ENCODE results near the gene KCNJ12.
A peak's percentile ranks its signal among the peaks of the same experiment; 100 is the strongest.
"Not testable (repeated sequence)": the region's sequence is repeated elsewhere in the genome, so short reads cannot be mapped to it uniquely, and the experiment has no call there.

The KCNJ12 gene

DNA sequence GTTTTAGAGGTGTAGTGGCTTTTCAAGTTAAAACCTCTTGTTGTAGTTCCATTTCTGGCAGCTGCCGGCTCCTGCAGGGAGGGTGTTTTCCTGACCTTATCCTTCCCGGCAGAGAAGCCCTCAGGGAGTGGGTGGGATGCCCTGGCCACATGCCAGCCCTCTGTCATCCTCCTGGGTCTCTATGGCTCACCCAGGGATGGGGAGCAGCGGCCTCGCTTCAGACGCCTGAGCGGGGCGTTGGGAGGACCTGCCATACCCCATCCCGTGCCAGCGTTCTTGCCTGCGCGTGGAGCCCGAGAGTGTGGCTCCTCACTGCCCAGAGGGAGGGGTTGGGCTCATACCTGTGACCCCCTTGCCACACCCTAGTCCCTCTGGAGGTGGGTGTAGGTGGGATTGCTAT, 11.9 kb downstream of the KCNJ12 start:
- DNase-seq, result no peak

DNA sequence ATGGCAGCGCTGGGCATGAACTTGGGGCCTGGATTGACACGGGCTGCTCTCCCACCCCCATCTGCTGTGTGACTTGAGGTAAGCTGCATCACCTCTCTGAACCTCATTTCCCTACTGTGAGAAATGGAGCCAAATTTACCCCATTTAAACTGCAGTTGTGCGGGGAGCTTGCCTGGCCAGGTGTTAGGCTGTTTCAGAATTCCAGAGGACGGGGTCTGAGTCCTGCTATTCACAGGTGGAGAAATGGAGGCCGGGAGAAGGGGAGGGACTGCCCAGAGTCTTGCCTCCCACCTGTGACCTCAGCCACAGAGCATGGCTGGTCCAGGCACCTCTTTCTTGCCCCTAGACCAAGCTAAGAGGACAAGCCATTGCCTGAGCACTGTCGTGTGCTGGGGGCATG, 12.8 kb downstream of the KCNJ12 start:
- no peak for DNase-seq

DNA sequence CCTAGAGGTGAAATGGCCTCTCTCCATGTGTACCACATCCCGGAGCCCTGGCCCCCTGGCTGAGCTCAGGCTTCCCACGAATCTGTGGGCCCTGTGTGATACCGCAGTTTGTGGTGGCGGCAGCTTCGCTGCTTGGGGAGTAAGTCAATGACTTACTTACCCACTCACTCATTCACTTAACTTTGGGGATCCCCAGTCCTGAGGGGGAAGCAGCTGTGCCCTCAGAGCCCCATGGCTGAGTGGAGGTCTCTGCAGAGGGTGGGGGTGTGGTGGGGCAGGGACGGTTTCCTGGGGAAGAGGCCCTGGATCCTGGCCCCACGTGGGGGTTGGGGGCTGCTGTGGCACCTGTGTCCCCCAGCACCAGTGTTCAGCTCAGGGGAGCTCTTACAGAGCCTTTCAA, 13.2 kb downstream of the KCNJ12 start:
- no peak for DNase-seq

DNA sequence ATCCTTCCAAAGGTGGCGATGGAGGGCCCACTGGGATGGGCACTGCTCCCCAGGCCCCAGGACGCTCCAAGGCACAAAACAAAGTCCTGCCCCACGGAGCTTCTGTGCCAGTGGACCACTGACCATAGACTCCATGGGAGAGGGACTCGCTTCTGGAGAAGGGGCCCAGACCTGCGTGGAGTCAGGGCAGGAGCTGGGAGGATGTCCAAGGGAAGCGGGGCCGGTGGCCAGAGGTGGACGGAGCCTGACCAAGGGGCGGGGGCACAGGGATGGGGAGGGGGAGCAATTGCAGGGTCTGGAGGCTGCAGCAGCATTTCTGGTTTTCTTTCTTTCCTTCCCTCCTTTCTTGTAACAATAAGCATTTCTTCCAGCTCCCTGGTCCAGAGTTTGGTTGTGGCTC, 14.1 kb downstream of the KCNJ12 start:
- DNase-seq, result no peak

DNA sequence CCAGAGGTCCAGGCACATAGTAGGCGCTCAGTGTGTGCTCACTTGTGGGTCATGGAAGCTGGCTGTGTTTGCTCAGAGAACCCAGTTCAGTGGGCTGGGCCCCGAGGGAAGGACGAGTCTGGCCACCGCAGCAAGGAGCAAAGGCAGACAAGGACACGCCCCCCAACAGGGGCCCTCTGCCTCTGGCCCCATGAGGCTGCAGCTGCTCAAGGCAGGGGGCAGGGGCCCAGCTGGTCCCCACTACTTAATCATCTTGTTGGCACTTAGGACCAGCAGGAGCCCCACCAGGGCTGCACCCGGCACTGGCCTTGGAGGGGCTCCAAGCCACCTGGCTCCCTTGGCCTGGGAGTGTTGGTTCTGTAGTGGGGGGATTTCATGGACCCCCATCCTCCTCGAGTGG, 16.1 kb downstream of the KCNJ12 start:
- no peak for DNase-seq

DNA sequence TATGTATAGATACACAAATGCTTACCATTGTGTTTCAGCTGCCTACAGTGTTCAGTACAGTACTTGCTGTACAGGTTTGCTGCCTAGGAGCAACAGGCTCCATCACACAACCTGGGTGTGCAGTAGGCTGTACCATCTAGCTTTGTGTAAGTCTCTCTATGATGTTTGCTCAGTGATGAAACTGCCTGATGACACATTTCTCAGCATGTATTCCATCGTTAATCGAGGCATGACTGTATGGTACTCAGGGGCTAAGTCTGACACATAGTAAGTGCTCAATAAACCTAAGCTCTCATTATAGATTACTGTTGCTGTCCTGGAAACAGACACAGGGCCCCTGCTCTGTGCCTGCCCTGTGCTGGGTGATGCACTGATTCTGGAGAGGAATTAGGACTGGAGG, 18.1 kb downstream of the KCNJ12 start:
- DNase-seq, result no peak

DNA sequence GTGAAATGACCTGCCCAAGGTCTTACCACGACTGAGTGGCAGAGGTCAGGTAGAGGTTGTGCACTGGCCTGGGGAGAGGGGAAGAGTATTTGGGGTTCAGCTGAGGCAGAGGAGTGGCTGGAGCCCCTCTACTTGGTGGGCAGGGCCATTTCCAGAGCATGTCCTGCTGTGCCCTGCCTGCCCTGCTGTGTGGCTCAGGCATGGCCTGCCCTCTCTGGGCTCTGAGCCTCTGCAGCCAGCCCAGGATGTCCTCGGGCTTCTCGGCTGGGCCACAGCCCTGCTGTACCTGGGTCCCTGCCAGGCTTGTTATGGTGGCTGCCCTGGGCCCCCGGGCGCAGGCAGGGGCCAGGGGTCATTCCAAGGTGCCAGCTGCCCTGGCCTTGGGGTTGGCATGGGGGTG, 19.6 kb downstream of the KCNJ12 start:
- DNase-seq, result no peak

DNA sequence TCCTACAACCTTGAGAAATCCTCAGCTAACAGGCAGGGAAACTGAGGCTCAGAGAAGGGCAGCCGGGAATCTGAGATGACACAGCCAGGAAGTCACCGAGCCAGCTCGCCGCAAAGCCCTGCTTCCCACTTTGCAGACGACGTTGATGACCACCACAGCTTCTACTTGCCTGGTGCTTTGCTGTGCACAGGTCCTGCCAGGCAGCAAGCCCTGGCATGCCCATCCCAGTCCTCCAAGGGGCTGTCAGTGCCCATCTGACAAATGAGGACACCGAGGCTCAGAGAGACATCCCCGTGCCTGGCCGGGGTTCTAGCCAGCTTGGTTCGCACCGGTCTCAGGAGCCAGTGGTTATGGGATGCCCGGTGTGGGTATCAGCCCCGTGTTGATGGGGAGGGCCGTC, 20.1 kb downstream of the KCNJ12 start:
- DNase-seq, result no peak

DNA sequence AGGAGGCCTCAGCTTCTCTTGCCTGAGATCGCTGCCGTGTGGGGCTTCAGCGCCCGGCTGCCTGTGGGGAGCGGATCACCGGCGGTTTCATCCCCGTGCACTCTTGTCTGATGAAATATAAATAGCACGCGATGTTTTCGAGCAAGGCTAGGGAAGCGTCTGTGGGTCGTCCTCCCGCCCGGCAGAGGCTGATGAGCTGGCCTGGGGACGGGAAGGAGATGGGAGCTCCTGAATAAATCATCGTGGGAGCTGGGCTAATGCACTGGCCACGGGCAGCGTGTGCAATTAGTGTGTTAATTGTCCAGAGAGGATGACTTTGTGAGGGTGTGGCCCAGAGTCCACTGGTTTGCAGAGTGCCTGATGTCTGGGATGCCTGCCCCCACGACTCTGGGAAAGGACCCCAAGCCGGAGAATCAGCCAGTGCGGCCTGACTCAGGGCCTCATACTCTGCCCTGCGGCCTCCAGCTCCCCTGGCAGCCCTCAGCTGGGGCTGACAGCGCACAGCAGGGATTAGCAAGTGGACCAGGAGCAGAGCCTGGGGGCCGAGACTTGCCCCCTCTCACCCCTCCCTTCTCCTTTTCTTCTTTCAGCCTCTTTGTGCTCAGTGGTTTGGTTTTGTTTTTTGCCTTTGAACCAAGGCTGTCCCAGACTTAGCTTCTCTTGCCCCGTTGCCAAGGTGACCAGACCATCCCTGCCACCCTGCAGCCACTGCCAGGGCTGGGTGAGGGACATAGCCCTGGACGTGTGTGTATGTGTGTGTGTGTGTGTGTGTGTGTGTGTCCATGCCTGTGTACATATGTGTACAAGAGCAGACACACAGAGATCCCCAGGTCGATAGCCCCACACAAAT, 21.4 kb downstream of the KCNJ12 start:
- no peak for DNase-seq

DNA sequence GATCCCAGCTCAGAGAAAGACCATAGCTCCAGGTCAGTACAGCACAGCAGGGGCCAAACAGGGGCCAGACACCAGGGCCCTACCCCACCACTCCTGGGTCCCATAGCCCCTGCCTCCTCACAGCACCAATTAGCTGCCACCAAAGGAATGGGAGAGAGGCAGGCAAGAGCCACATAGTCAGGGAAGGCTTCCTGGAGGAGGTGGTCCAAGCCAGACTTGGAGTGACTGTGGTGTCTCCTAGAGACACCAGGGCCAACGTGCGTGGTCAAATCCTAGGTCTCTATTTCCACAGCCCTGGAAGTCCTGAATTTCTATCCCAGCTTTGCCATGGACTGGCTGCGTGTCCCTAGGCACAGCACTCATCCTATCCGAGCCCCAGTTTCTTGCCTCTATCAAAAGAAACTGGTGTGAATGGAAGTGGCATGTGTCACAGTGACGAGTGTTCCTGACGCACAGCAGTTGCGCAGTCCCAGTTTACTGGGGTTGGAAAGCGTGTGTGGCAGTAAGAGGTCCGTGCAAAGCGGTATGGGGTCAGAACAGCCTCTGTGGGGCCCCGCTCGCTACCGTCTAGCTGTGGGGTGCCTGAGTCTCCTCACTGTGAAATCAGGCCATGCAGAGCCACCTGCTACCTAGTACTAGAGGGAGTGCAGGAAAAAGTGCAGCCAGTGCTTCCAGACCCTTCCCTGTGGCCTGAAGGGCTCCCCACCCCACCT, 23.5 kb downstream of the KCNJ12 start:
- no peak for DNase-seq

DNA sequence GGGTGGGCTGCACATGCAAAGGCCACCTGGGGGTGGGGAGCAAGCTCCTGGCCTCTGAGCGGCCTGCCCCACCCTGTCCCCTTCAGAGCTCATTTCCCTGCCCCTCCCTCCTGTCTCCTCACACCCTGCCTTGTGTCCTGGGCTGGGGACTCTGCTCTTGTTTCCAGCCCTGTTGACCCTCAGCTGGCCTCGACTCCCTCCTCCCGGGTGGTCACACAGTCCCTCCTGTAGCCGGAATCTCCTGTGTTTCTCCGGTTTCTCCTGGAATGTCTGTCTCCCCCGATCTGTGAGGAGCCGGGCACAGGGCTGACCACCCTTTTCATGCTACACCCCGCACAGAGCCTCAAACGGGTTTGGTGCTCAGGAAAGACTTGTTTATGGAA, 24.0 kb downstream of the KCNJ12 start:
- DNase-seq, result not testable (repeated sequence)

DNA sequence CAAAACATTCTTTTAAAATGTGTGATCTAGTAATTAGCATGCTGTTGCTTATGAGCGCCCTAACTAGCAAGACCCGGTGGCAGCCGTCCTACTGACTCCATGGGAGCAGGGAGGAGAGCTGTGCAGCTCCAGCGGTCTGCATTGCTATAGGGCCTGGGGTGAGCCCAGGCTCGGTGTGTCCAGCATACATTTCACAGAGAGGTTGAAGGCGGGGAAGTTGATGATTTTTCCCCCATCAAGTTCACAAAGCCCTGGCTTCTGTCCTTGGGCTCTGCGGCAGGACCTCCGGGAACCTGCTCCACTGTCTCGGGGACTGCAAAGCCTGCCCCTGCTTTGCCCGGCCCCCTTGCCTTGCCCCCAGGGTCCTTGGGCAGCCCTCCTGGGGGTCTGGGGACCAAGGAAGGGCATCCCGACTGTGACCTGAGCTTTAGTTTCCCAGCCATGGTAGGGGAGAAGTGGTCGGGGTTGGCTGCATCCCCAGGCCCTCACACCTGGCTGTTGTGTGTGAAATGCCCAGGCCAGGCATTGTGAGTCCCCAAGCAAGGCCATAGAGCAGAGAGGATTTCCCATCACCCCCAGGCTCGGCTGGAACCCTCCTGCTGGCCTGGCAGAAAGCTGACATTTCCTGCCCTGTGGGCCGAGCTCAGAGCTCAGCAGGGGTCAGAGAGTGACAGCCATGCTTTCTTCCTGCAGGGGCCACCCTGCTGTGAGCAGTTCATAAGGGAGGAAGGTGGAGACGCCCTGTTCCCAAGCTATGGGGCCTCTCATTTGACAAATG, 24.8 kb downstream of the KCNJ12 start:
- no peak for DNase-seq

DNA sequence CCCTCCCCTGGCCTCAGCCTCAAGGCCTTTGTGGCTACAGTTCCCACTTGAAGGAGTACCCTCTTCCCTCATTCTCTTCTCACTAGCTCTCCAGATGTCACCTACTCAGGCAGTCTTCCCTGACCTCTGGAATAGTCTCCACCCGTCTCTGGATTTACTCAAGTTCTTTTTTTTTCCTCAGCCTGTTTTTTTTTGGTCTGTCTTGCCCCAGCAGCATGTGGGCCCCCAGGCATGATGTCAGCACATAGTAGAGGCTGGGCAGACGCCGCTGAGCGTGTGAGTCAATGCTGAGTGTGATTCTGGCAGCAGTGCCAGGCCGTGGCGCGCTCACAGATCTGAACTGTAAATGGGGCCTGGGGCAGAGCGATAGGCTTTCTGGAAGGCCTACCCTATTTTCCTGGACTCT, 26.0 kb downstream of the KCNJ12 start:
- not testable (repeated sequence) for DNase-seq

DNA sequence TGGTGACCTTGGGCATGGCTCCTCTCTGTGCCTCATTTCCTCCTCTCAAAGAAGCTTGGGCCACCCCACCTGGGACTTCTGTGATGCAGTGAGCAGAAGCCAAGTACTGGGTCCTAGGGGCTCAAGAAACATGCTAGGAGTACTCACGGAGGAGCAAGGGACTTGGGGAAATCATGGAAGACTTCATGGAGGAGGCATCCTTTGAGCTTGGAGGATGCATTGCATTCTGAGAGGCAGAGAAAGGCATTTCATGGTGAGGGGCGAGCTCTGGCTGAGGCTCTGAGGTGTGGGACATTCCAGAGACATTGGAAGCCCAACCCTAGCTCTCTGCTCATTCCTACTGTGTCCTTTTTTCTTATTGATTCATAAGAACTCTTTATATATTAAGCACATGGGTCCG, 26.8 kb downstream of the KCNJ12 start:
- not testable (repeated sequence) for DNase-seq

DNA sequence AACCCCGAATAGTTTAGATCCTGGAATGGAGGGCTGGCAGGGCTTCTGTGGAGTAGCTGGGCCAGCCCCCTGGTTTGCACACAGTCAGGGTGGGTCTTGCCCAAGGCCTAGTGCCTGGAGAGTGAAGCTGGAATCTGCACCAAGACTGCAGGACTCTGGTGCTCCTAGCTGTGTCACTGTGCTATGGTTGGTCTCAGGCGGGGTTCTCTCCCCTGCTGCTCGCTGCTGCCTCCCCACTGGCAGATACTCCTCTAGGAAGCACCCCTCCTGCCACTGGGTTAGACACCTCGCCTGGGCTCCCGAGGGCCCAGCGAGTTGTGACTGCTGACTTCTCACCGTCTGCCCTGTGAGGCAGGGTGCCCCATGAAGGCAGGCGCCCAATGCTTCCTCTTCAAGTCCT, 27.9 kb downstream of the KCNJ12 start:
- DNase-seq, result not testable (repeated sequence)

DNA sequence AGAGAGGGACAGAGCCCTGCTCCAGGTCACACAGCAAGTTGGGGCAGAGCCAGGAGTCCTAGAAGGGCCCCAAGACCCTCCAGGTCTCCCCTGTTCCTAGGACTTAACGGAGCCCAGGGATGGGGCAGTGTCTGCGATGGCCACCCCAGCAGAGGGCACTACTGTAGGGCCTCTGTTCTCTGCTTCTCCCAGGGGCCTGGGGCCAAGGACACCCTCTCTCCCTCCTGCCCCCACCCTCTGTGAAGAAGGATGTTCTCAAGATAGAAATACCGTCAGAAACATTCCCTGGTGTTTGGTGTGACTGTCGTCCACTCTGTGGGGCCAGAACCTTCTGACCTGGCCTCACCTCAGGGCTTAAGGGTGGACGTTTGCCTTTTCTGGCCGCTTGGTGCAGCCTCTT, 28.4 kb downstream of the KCNJ12 start:
- not testable (repeated sequence) for DNase-seq

DNA sequence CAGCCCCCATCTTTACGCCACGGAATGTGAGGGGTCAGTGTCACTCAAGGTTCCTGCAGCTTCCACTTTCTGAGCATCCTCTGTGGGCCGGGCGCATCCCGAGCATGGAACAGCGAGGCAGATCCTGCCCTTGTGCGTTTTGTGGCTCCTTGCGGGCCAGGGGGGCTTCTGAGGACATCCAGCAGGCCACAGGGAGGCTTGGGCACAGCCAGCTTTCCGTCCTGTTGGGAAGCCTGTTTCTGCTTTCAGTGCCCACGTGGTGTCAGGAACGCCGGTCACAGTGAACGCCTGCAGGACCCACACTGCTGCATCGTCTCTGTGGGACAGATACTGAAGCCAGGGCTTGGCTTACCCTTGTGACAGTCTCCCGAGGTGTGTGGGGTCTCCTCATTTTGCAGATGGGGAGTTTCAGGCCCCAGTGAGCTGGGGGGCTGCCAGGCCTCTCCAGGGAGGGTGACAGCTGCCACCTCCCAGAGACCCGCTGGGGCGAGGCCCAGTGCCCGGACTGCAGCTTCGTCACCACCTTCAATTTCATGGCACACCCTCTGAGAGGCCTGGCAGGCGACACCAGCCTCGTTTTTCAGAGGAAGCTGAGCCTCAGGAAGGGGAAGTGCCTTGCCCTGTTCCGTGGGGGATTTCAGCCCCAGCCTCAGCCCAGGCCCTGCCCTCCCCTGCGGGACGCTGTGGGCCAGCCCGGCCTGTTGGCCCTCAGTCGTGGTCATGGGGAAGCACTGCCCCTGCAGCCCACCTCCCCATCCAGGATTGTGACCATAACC, 29.0 kb downstream of the KCNJ12 start:
- peak; percentile 56 for DNase-seq

DNA sequence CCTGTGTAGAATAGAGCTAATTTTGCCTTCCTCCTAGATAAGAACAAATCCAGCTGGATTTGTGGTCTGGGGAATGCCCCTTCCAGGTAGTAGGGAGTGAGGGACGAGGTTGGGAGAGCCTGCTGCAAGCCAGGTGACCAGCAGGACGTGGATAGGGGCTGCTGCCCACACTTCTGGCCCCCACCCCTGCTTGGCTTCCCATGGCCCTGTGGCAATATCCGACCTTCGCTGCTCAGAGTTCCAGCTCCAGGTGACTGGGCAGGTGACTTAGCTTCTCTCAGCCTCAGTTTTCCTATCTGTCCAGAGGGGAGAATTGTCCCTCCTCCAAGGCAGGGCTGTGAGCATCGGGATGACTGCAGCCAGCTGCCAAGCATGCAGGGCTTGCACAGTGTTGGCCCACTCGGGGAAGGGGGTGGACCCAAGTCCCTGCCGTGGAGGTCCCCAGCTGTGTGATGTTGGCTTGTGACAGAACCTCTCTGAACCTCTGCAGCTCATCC, 29.8 kb downstream of the KCNJ12 start:
- not testable (repeated sequence) for DNase-seq

DNA sequence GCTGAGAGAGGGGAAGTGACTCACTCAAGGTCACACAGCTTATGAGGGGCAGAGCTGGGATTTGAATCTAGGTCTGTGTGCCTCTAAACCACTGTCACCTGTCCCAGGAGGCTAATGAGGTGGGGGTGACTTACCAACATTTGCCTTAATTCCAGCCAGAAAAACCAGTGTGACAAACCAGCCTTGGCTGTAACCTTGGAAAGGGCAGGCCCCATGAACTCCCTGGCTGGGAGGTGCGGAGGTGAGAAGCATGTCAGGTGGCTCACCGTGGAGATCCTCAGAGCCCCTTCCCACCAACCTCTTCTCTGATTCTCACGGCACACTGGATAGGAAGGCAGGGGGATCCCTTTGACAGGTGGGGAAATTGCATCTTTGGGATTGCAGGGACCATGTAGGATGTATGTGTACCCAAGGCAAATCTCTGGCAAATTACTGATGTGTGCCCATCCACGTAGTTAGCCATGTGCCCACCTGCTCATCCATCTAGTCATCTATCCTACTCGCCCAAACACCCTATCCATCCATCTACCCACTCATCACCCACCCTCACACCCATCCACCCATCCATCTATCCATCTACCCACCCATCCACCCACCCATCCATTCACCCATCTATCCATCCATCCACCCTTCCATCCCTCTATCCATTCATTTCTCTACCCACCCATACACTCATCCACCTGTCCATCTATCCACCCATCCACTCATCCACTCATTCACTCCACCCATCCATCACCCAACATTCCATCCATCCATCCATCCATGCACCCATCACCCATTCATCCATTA, 30.7 kb downstream of the KCNJ12 start:
- DNase-seq, result not testable (repeated sequence)

DNA sequence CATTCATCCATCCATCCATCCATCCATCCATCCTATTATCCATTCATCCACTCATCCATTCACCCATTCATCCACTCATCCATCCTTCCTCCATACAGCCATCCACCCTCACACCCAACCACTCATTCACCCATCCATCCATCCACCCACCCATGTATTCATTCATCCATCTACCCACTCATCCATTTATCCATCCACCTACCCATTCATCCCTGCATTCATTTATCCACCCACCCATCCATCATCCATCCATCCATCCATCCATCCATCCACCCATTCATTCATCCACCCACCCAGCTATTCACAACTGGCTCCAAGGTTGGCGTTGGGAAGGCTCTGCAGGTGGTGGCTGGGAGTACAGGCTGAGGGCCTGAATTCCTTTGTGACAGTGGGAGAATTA, 31.6 kb downstream of the KCNJ12 start:
- DNase-seq, result not testable (repeated sequence)

DNA sequence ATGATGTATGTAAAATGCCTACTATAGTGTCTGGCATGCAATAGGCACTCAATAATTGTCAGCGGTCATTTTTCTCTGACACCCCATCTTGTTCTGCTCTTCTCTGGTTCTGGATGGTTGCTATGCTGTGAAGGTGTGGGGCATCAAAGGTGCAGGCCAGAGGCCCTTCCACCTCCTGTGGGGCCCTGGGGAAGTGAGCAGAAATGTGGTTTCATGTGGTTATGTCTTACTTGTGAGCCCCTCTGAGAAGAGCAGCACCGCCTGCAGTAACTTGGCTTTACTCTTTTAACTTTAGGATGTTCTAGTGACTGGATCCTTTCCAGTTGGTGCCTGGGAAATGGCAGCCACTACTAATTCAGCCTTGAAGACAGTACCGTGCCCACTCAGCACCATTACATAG, 32.1 kb downstream of the KCNJ12 start:
- DNase-seq, result not testable (repeated sequence)

Data from CD4-positive, alpha-beta T cell treated with Interleukin-15 for 1 hour (primary cell).